GM23248 (cell line): ENCODE measurements around the gene STAT1. TPM values are rescaled to one million over a fixed set of nuclear protein-coding genes. Genes with fewer than 3 reads are reported as not detected.

Source experiments
- DNase-seq: peaks from one replicate; pipeline ENCODE4 v3.0.0-alpha.2; 2015
- H2AFZ ChIP-seq: fragments of 200-600 bp; sonication (generic); 2 replicates; pipeline ENCODE4 v1.6.1; 2016; ENCODE audit warnings: antibody characterized with exemption
- H3F3A ChIP-seq: fragments of 200-600 bp; sonication (generic); 2 replicates; pipeline ENCODE4 v1.6.1; 2016; ENCODE audit warnings: mild to moderate bottlenecking, antibody characterized with exemption, mixed run types; ENCODE audit not compliant: insufficient read depth
- H3K27ac ChIP-seq: fragments of 200-600 bp; sonication (generic); 2 replicates; pipeline ENCODE4 v1.5.1; 2016; ENCODE audit warnings: mild to moderate bottlenecking
- H3K27me3 ChIP-seq: fragments of 200-600 bp; sonication (generic); replicated peaks from 2 replicates; pipeline ENCODE4 v1.6.1; 2016; ENCODE audit warnings: mild to moderate bottlenecking; ENCODE audit not compliant: insufficient read depth
- H3K36me3 ChIP-seq: fragments of 200-600 bp; sonication (generic); 2 replicates; pipeline ENCODE4 v1.6.1; 2016; ENCODE audit warnings: low read depth, mild to moderate bottlenecking
- H3K4me1 ChIP-seq: fragments of 200-600 bp; sonication (generic); 2 replicates; pipeline ENCODE4 v1.6.1; 2016; ENCODE audit warnings: mild to moderate bottlenecking; ENCODE audit not compliant: insufficient read depth
- H3K4me2 ChIP-seq: fragments of 200-600 bp; sonication (generic); one replicate; pipeline ENCODE4 v1.6.1; 2016; ENCODE audit warnings: mild to moderate bottlenecking; ENCODE audit not compliant: unreplicated experiment
- H3K4me3 ChIP-seq: fragments of 200-600 bp; sonication (generic); 2 replicates; pipeline ENCODE4 v1.5.1; 2016; ENCODE audit warnings: mild to moderate bottlenecking
- H3K79me2 ChIP-seq: fragments of 200-600 bp; sonication (generic); 2 replicates; pipeline ENCODE4 v1.6.1; 2016; ENCODE audit warnings: mild to moderate bottlenecking; ENCODE audit not compliant: insufficient read depth
- H3K9ac ChIP-seq: fragments of 200-600 bp; sonication (generic); 2 replicates; pipeline ENCODE4 v1.6.1; 2016; ENCODE audit warnings: mild to moderate bottlenecking
- H3K9me2 ChIP-seq: fragments of 200-600 bp; sonication (generic); 2 replicates; pipeline ENCODE4 v1.6.1; 2016; ENCODE audit warnings: mixed run types, mild to moderate bottlenecking, moderate library complexity; ENCODE audit not compliant: insufficient read depth
- H3K9me3 ChIP-seq: fragments of 200-600 bp; sonication (generic); one replicate; pipeline ENCODE4 v1.6.1; 2017; ENCODE audit warnings: low read depth
- H4K20me1 ChIP-seq: fragments of 200-600 bp; sonication (generic); 2 replicates; pipeline ENCODE4 v1.6.0; 2016; ENCODE audit not compliant: insufficient read depth
- EZH2 ChIP-seq: fragments of 200-600 bp; sonication (generic); IDR thresholded peaks from 2 replicates; pipeline ENCODE4 v1.6.1; 2018; ENCODE audit warnings: antibody characterized with exemption, mild to moderate bottlenecking; ENCODE audit not compliant: insufficient read depth, poor library complexity, severe bottlenecking
- EZH2phosphoT487 ChIP-seq: fragments of 200-600 bp; sonication (generic); IDR thresholded peaks from 2 replicates; pipeline ENCODE4 v1.6.1; 2018; ENCODE audit warnings: antibody characterized with exemption, moderate library complexity, mild to moderate bottlenecking, low read depth; ENCODE audit not compliant: insufficient read depth
- WGBS, 2 experiments: methylation state at CpG; one replicate each; pipeline ENCODE4 v1.1.6; 2015 to 2017; ENCODE audit warnings: low lambda C conversion rate in 2 of 2, low coverage in 1 of 2; ENCODE audit errors: missing lambda C conversion rate in 2 of 2; 5-methylcytosine and 5-hydroxymethylcytosine counted together
- in situ Hi-C: fragments of 300-500 bp; cut with MboI; formaldehyde crosslinking; loops from 2 replicates; pipeline ENCODE4 v1.15.0; 2020
- polyA plus RNA-seq: library from polyadenylated mRNA; unstranded; fragments of >200 nt; fragmentation: Nextera tagmentation; extraction: Ambion mirVana; gene quantifications from 2 replicates; pipeline ENCODE4 v1.2.1, GENCODE V29; 2016
- total RNA-seq: library from RNA; depleted of rRNA; stranded (reverse); fragments of >200 nt; shearing (Covaris generic); gene quantifications from 2 replicates; pipeline ENCODE4 v1.2.3, GENCODE V29; 2014

STAT1 gene
- total and polyA plus RNA-seq, 2 experiments from 2014 or later = 227 to 237 TPM

DNA sequence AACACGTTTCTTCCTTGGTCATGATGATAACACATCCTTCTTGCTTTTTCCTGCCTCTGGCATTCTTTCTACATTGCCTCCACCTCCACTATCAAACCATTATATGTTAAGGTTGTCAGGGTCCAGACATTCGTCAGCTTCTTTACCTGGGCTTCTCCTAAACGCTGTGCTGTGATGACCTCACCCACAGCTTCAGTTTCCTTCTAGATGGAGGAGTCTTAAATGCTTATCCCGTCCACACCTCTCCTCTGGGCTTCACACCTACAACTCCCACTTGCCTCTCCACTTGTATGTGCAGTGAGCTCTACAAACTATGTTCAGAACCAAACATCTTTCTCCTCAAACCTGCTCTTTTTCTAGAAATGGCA, 666 bp upstream of the STAT1 start:
- Histone ChIP-seq H3K27ac (peak overlapping the region; percentile 90), H3F3A (peaks cover 19% of the 10 kb centered on the region; the same call in 1 of the 2 replicates), H3K9ac (peak overlapping the region; percentile 80), H3K9me2 (no peaks in the 10 kb centered on the region), H3K4me3 (peak overlapping the region; percentile 83), H4K20me1 (no peaks in the 10 kb centered on the region; the same call in 1 of the 2 replicates), H3K36me3 (peaks cover 12% of the 10 kb centered on the region; the same call in 1 of the 2 replicates), H2AFZ (peak overlapping the region; percentile 74), H3K27me3 (no peaks in the 10 kb centered on the region), H3K4me1 (peaks cover 38% of the 10 kb centered on the region), H3K4me2 (peak overlapping the region; percentile 84), H3K79me2 (peaks cover 43% of the 10 kb centered on the region), H3K9me3 (no peaks in the 10 kb centered on the region)
- 50 to 55% methylated on average over 4 of the region's 4 CpGs for whole genome bisulfite sequencing, 2 experiments
- TF ChIP-seq EZH2phosphoT487 (no peak), EZH2 (no peak)
- in situ Hi-C loops = no loop called here
- DNase-seq = no peak

GRCh38 chr2:191013682-191013931, 364 bp downstream of the STAT1 start:
- H3K36me3 ChIP-seq = peaks cover 22% of the 10 kb centered on the region
- H3K4me2 ChIP-seq = peak overlapping the region; percentile 91
- peaks cover 26% of the 10 kb centered on the region; the same call in 1 of the 2 replicates for H3F3A ChIP-seq
- in situ Hi-C loops = no loop called here
- H3K9me3 ChIP-seq = no peaks in the 10 kb centered on the region
- H3K4me3 ChIP-seq = peak overlapping the region; percentile 83
- no peaks in the 10 kb centered on the region for H3K9me2 ChIP-seq
- TF ChIP-seq EZH2 (no peak), EZH2phosphoT487 (no peak)
- no peaks in the 10 kb centered on the region; the same call in 1 of the 2 replicates for H4K20me1 ChIP-seq
- peaks cover 42% of the 10 kb centered on the region for H3K4me1 ChIP-seq
- 1% methylated on average over 13 to 14 of the region's 14 CpGs for WGBS, 2 experiments
- peak overlapping the region; percentile 90 for H3K27ac ChIP-seq
- peak overlapping the region; percentile 80 for H3K9ac ChIP-seq
- H3K79me2 ChIP-seq = peaks cover 51% of the 10 kb centered on the region
- H3K27me3 ChIP-seq = no peaks in the 10 kb centered on the region
- no peak for DNase-seq
- peak overlapping the region; percentile 4 for H2AFZ ChIP-seq

- peak overlapping the region; percentile 90 for H3K27ac ChIP-seq
- TF ChIP-seq EZH2phosphoT487 (no peak), EZH2 (no peak)
- DNase-seq = peak; percentile 58
- H3K4me1 ChIP-seq = peaks cover 42% of the 10 kb centered on the region
- peaks cover 32% of the 10 kb centered on the region; the same call in 1 of the 2 replicates for H3F3A ChIP-seq
- peak overlapping the region; percentile 4; the same call in 1 of the 2 replicates for H2AFZ ChIP-seq
- no peaks in the 10 kb centered on the region for H3K27me3 ChIP-seq
- WGBS, 2 experiments = 35% methylated on average over 14 of the region's 14 CpGs
- H4K20me1 ChIP-seq = no peaks in the 10 kb centered on the region; the same call in 1 of the 2 replicates
- peaks cover 57% of the 10 kb centered on the region for H3K79me2 ChIP-seq
- H3K4me2 ChIP-seq = peak overlapping the region; percentile 91
- H3K9me2 ChIP-seq = no peaks in the 10 kb centered on the region
- H3K9me3 ChIP-seq = no peaks in the 10 kb centered on the region
- in situ Hi-C loops = no loop called here
- H3K36me3 ChIP-seq = peaks cover 28% of the 10 kb centered on the region
- peak overlapping the region; percentile 83 for H3K4me3 ChIP-seq
- H3K9ac ChIP-seq = peak overlapping the region; percentile 80
Observed at GRCh38 chr2:191012845-191013681, 908 bp downstream of the STAT1 start.

DNA sequence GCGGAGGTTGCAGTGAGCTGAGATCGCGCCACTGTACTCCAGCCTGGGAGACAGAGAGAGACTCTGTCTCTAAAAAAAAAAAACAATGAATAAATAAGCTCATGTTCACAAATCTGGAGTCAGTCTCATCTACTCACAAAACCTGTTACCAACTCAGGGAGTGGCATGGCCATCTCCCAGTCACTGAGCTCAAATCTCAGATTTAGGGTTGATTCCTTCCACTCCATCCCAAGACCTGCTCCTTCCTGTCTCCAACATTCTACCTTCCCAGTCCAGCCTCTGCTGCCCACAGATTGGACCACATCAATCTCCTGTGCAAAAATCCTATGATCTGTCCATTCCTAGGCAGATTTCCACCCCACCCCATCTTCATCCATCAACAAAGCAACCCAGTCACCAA, 1.6 kb downstream of the STAT1 start:
- in situ Hi-C loops = no loop called here
- Histone ChIP-seq H3K4me1 (peaks cover 42% of the 10 kb centered on the region), H3K79me2 (peaks cover 64% of the 10 kb centered on the region), H3K36me3 (peaks cover 35% of the 10 kb centered on the region), H2AFZ (no peak overlapping the region), H4K20me1 (no peaks in the 10 kb centered on the region; the same call in 1 of the 2 replicates), H3K27ac (no peak overlapping the region; the same call in 1 of the 2 replicates), H3F3A (peaks cover 39% of the 10 kb centered on the region; the same call in 1 of the 2 replicates), H3K27me3 (no peaks in the 10 kb centered on the region), H3K4me2 (peak overlapping the region; percentile 91), H3K9ac (peak overlapping the region; percentile 80), H3K4me3 (peak overlapping the region; percentile 83), H3K9me3 (no peaks in the 10 kb centered on the region), H3K9me2 (no peaks in the 10 kb centered on the region)
- no peak for DNase-seq
- WGBS, 2 experiments = 93 to 97% methylated on average over 3 of the region's 3 CpGs
- TF ChIP-seq EZH2phosphoT487 (no peak), EZH2 (no peak)
